MM.1S (cell line): ENCODE data around the gene PLOD1.

Experiments used
- EZH2phosphoT487 ChIP-seq: fragments of 300-600 bp; sonication (generic); IDR thresholded peaks from 2 replicates; pipeline ENCODE4 v1.6.1; 2018; ENCODE audit warnings: antibody characterized with exemption, low read length
- TF ChIP-seq, protein P1 (sequence below): fragments of 300-600 bp; sonication (generic); IDR thresholded peaks from 2 replicates; pipeline ENCODE4 v1.5.1; 2016; ENCODE audit warnings: antibody characterized with exemption, low read length, mixed read lengths

DNA sequence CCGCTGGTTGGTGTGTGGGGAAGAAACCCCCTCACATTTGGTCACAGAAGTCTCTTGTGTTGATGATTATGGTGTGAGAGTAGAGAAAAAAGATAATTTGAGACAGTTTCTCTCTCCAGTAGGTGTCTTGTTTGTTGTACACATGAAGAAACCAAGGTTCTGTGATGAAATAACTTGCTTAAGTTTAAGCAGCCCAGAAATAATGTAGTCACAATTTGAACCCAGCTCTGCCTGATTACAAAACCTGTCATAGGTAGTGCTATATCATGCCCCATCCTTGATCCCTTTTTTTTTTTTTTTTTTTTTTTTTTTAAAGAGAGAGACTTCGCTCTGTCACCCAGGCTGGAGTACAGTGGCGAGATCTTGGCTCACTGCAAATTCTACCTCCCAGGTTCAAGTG lies 50.7 kb downstream of the PLOD1 start:
- TF ChIP-seq, protein P1, sequence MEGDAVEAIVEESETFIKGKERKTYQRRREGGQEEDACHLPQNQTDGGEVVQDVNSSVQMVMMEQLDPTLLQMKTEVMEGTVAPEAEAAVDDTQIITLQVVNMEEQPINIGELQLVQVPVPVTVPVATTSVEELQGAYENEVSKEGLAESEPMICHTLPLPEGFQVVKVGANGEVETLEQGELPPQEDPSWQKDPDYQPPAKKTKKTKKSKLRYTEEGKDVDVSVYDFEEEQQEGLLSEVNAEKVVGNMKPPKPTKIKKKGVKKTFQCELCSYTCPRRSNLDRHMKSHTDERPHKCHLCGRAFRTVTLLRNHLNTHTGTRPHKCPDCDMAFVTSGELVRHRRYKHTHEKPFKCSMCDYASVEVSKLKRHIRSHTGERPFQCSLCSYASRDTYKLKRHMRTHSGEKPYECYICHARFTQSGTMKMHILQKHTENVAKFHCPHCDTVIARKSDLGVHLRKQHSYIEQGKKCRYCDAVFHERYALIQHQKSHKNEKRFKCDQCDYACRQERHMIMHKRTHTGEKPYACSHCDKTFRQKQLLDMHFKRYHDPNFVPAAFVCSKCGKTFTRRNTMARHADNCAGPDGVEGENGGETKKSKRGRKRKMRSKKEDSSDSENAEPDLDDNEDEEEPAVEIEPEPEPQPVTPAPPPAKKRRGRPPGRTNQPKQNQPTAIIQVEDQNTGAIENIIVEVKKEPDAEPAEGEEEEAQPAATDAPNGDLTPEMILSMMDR, result no peak
- TF ChIP-seq EZH2phosphoT487, result no peak
